SK-N-SH (cell line): ENCODE results near the gene IDE. TPM values are rescaled to one million over a fixed set of nuclear protein-coding genes. Genes with fewer than 3 reads are reported as not detected.
"Not testable (repeated sequence)": the region's sequence is repeated elsewhere in the genome, so short reads cannot be mapped to it uniquely, and the experiment has no call there.

Experiments
- CTCF ChIA-PET: fragments of 300-600, 350-600 bp; formaldehyde crosslinking; extraction: SDS; loops from one replicate; lab custom pipeline; 2021; lab: Yijun Ruan, JAX
- POLR2A ChIA-PET: fragments of 350-600 bp; sonication (Branson Sonifier 250); formaldehyde crosslinking; extraction: SDS; loops from one replicate; lab custom pipeline; 2020; ENCODE audit warnings: antibody characterized with exemption, inconsistent platforms; lab: Yijun Ruan, JAX
- DNase-seq: peaks from one replicate; pipeline ENCODE4 v3.0.0; 2012
- H2AFZ ChIP-seq: fragments of 200-600 bp; sonication (generic); 2 replicates; pipeline ENCODE4 v1.8.1; 2016; ENCODE audit warnings: antibody characterized with exemption, mild to moderate bottlenecking, low read depth
- H3F3A ChIP-seq: fragments of 200-600 bp; sonication (generic); replicated peaks from 2 replicates; pipeline ENCODE3; 2016; ENCODE audit warnings: antibody characterized with exemption, mild to moderate bottlenecking; ENCODE audit not compliant: insufficient read depth
- H3K27ac ChIP-seq, 2 experiments: fragments of 200-500 bp in 1 of 2; fragments of 200-600 bp in 1 of 2; sonication (Bioruptor generic) in 1 of 2; sonication (generic), shearing (Covaris generic) in 1 of 2; 2 replicates each; pipeline versions ENCODE4 v1.5.1 to v1.6.1; 2014 to 2016; ENCODE audit warnings: low read depth in 2 of 2, inconsistent platforms in 1 of 2, low read length in 1 of 2, mild to moderate bottlenecking in 1 of 2, mixed read lengths in 1 of 2
- H3K27me3 ChIP-seq: fragments of 200-600 bp; sonication (generic), shearing (Covaris generic); 2 replicates; pipeline ENCODE4 v1.6.1; 2016; ENCODE audit warnings: mixed run types; ENCODE audit not compliant: insufficient read depth
- H3K36me3 ChIP-seq, 2 experiments: fragments of 200-500 bp in 1 of 2; fragments of 200-600 bp in 1 of 2; sonication (Bioruptor generic) in 1 of 2; sonication (generic) in 1 of 2; replicated peaks in 1 of 2; 2 replicates each; pipeline versions ENCODE3 to v1.5.1; 2014 to 2016; ENCODE audit warnings: low read length in 1 of 2, mild to moderate bottlenecking in 1 of 2; ENCODE audit not compliant: insufficient read depth in 2 of 2, control insufficient read depth in 1 of 2
- H3K4me1 ChIP-seq, 2 experiments: fragments of 200-500 bp in 1 of 2; fragments of 200-600 bp in 1 of 2; sonication (Bioruptor generic) in 1 of 2; sonication (generic), shearing (Covaris generic) in 1 of 2; 2 replicates each; pipeline versions ENCODE4 v1.5.1 to v1.6.1; 2014 to 2016; ENCODE audit warnings: low read depth in 1 of 2, low read length in 1 of 2, mixed run types in 1 of 2; ENCODE audit not compliant: insufficient read depth in 2 of 2, control insufficient read depth in 1 of 2
- H3K4me2 ChIP-seq: fragments of 200-600 bp; sonication (generic), shearing (Covaris generic); 2 replicates; pipeline ENCODE4 v1.6.1; 2017; ENCODE audit warnings: mixed run types
- H3K4me3 ChIP-seq, 2 experiments: fragments of 200-500 bp in 1 of 2; fragments of 200-600 bp in 1 of 2; sonication (Bioruptor generic) in 1 of 2; sonication (generic), shearing (Covaris generic) in 1 of 2; 2 replicates each; pipeline versions ENCODE4 v1.5.1 to v1.8.1; 2014 to 2016; ENCODE audit warnings: low read depth in 2 of 2, inconsistent platforms in 1 of 2, low read length in 1 of 2, mild to moderate bottlenecking in 1 of 2, mixed read lengths in 1 of 2, moderate library complexity in 1 of 2
- H3K79me2 ChIP-seq: fragments of 200-600 bp; sonication (generic); 2 replicates; pipeline ENCODE4 v1.8.1; 2017; ENCODE audit warnings: mild to moderate bottlenecking; ENCODE audit not compliant: insufficient read depth
- H3K9ac ChIP-seq: fragments of 200-600 bp; sonication (generic); 2 replicates; pipeline ENCODE4 v1.6.1; 2017; ENCODE audit warnings: mixed run types
- H3K9me2 ChIP-seq: fragments of 200-600 bp; sonication (generic); 2 replicates; pipeline ENCODE4 v1.6.1; 2017; ENCODE audit warnings: mixed run types
- H3K9me3 ChIP-seq: fragments of 200-600 bp; sonication (generic); 2 replicates; pipeline ENCODE4 v1.6.1; 2017; ENCODE audit warnings: mixed run types, mild to moderate bottlenecking, moderate library complexity
- H4K20me1 ChIP-seq: fragments of 200-600 bp; sonication (generic); 2 replicates; pipeline ENCODE4 v1.6.1; 2017; ENCODE audit warnings: mild to moderate bottlenecking, mixed run types; ENCODE audit not compliant: insufficient read depth
- CHD2 ChIP-seq: fragments of 150-350 bp; IDR thresholded peaks from 2 replicates; pipeline ENCODE4 v1.6.1; 2018; ENCODE audit warnings: low read length; ENCODE audit not compliant: partially characterized antibody
- EP300 ChIP-seq, 2 experiments: IDR thresholded peaks; 2 replicates each; pipeline versions ENCODE4 v1.4.0 to v1.6.1; 2012; ENCODE audit warnings: borderline replicate concordance in 1 of 2, low read depth in 1 of 2, low read length in 1 of 2
- EZH2phosphoT487 ChIP-seq: fragments of 200-600 bp; sonication (generic); IDR thresholded peaks from 2 replicates; pipeline ENCODE4 v1.6.1; 2017; ENCODE audit warnings: low read depth, mixed run types, mild to moderate bottlenecking, antibody characterized with exemption, moderate library complexity, borderline replicate concordance
- FOSL2 ChIP-seq: IDR thresholded peaks from 2 replicates; pipeline ENCODE4 v1.4.0; 2012; ENCODE audit warnings: low read depth, mild to moderate bottlenecking, moderate library complexity, borderline replicate concordance
- FOXJ3 ChIP-seq: sonication (generic); formaldehyde crosslinking; IDR thresholded peaks from 2 replicates; pipeline ENCODE4 v1.5.1; 2020; ENCODE audit warnings: mild to moderate bottlenecking, missing genetic modification reagents
- GATA2 ChIP-seq: sonication (generic); formaldehyde crosslinking; IDR thresholded peaks from 2 replicates; pipeline ENCODE4 v1.5.0; 2020; ENCODE audit warnings: mild to moderate bottlenecking, missing genetic modification reagents
- IRF3 ChIP-seq: fragments of 150-350 bp; IDR thresholded peaks from 2 replicates; pipeline ENCODE4 v1.6.1; 2016; ENCODE audit warnings: mild to moderate bottlenecking, low read depth, low read length
- JUND ChIP-seq: IDR thresholded peaks from 2 replicates; pipeline ENCODE4 v1.4.0; 2012
- MAX ChIP-seq: IDR thresholded peaks from 2 replicates; pipeline ENCODE4 v1.4.0; 2012; ENCODE audit warnings: low read depth
- MEF2A ChIP-seq: IDR thresholded peaks from 2 replicates; pipeline ENCODE4 v1.4.0; 2012; ENCODE audit warnings: low read depth, borderline replicate concordance
- MXI1 ChIP-seq: IDR thresholded peaks from 2 replicates; pipeline ENCODE4 v1.6.1; 2012; ENCODE audit warnings: mild to moderate bottlenecking, low read depth, low read length, improper control_type of control experiment
- NFIC ChIP-seq: IDR thresholded peaks from 2 replicates; pipeline ENCODE4 v1.4.0; 2012; ENCODE audit warnings: borderline replicate concordance
- POLR2AphosphoS5 ChIP-seq: IDR thresholded peaks from 2 replicates; pipeline ENCODE4 v1.6.1; 2012; ENCODE audit warnings: low read depth, low read length
- RFX5 ChIP-seq: IDR thresholded peaks from 2 replicates; pipeline ENCODE4 v1.6.1; 2012; ENCODE audit warnings: mild to moderate bottlenecking, improper control_type of control experiment, low read length
- USF1 ChIP-seq: IDR thresholded peaks from 2 replicates; pipeline ENCODE4 v1.4.0; 2012; ENCODE audit warnings: low read depth, borderline replicate concordance
- WGBS: methylation state at CpG from one replicate; pipeline ENCODE4 v1.1.6; 2017; ENCODE audit warnings: low lambda C conversion rate; 5-methylcytosine and 5-hydroxymethylcytosine counted together
- polyA plus RNA-seq, 3 experiments: library from polyadenylated mRNA; depleted of rRNA; stranded (reverse); fragments of >200 nt; gene quantifications; 2 replicates each; pipeline ENCODE4 v1.2.3, GENCODE V29; 2012

IDE gene
- polyA plus RNA-seq, 1 of the 3 experiments (the other 2 are of a cell fraction), result 9.3 TPM

- WGBS, result 88% methylated on average over 6 of the region's 6 CpGs
- H3K4me1 ChIP-seq, result no peaks in the 10 kb centered on the region; a peak in 1 of 4 replicates
- H3K9me3 ChIP-seq, result no peaks in the 10 kb centered on the region
- H3K27me3 ChIP-seq, result no peaks in the 10 kb centered on the region
- no peaks in the 10 kb centered on the region for H3K79me2 ChIP-seq
- DNase-seq, result no peak
- H3K4me3 ChIP-seq, result no peak overlapping the region
- H3F3A ChIP-seq, result no peaks in the 10 kb centered on the region
- no peak overlapping the region for H3K9ac ChIP-seq
- H3K9me2 ChIP-seq, result no peaks in the 10 kb centered on the region
- ChIA-PET CTCF (interaction anchor here (0.6 kb wide), 1 partner anchor 675 kb away, joined by 3 read pairs; no protein-coding TSS in a partner anchor), POLR2A (no interaction called here)
- no peak overlapping the region for H3K4me2 ChIP-seq
- H3K27ac ChIP-seq, result no peak overlapping the region
- H3K36me3 ChIP-seq, result no peaks in the 10 kb centered on the region
- H4K20me1 ChIP-seq, result no peaks in the 10 kb centered on the region
- H2AFZ ChIP-seq, result no peak overlapping the region
- no peak for TF ChIP-seq USF1
- TF ChIP-seq CHD2, result no peak
- no peak for TF ChIP-seq JUND
- no peak for TF ChIP-seq EP300 (IDR thresholded peaks at IDR 0.05; ENCODE audit: borderline replicate concordance in 1 of 2, low read depth in 1 of 2, low read length in 1 of 2)
Observed at GRCh38 chr10:92405419-92405924, 168.4 kb downstream of the IDE start.

- no peak for TF ChIP-seq MXI1
- no peak for TF ChIP-seq FOSL2
- TF ChIP-seq EZH2phosphoT487, result no peak
- TF ChIP-seq NFIC, result no peak
- TF ChIP-seq FOXJ3 (CRISPR knock-in tag), result no peak
- TF ChIP-seq RFX5, result no peak
- no peak for TF ChIP-seq MEF2A
- no peak for TF ChIP-seq EP300 (IDR thresholded peaks at IDR 0.05; ENCODE audit: borderline replicate concordance in 1 of 2, low read depth in 1 of 2, low read length in 1 of 2)
- no peak for TF ChIP-seq USF1
- TF ChIP-seq MAX, result no peak
- no peak for TF ChIP-seq GATA2 (CRISPR knock-in tag)
- TF ChIP-seq POLR2AphosphoS5, result no peak
- TF ChIP-seq IRF3, result no peak
- Histone ChIP-seq H3K9me3 (no peaks in the 10 kb centered on the region), H3K4me3 (no peak overlapping the region), H3K79me2 (no peaks in the 10 kb centered on the region), H3F3A (no peaks in the 10 kb centered on the region), H3K27me3 (no peaks in the 10 kb centered on the region), H3K9ac (no peak overlapping the region), H3K27ac (no peak overlapping the region), H3K9me2 (no peaks in the 10 kb centered on the region), H2AFZ (no peak overlapping the region), H3K4me2 (no peak overlapping the region), H3K36me3 (no peaks in the 10 kb centered on the region), H3K4me1 (no peaks in the 10 kb centered on the region; a peak in 1 of 4 replicates), H4K20me1 (no peaks in the 10 kb centered on the region)
- POLR2A ChIA-PET, result no interaction called here
- DNase-seq, result no peak
- CTCF ChIA-PET, result interaction anchor here (0.6 kb wide), 1 partner anchor 675 kb away, joined by 3 read pairs; no protein-coding TSS in a partner anchor
- 58% methylated on average over 10 of the region's 10 CpGs for WGBS
Observed at GRCh38 chr10:92404612-92405418, 169.1 kb downstream of the IDE start.

- H3K9ac ChIP-seq, CTCF ChIA-PET: not testable (repeated sequence)
Observed at GRCh38 chr10:92402234-92402633, 171.7 kb downstream of the IDE start.

More at GRCh38 chr10:92402234-92402633, 171.7 kb downstream of the IDE start:
- DNase-seq, H3K4me1 ChIP-seq, POLR2A ChIA-PET, H3K27ac ChIP-seq, H3K36me3 ChIP-seq, H3K4me3 ChIP-seq, H3K79me2 ChIP-seq, H3K9me3 ChIP-seq, H3K4me2 ChIP-seq, H4K20me1 ChIP-seq, H3F3A ChIP-seq, H3K9me2 ChIP-seq, H3K27me3 ChIP-seq, H2AFZ ChIP-seq: not testable (repeated sequence)
- WGBS, result 71% methylated on average over 5 of the region's 5 CpGs
